K562 (cell line): ENCODE results near the gene AGPAT2. TPM values are rescaled to one million over a fixed set of nuclear protein-coding genes. Genes with fewer than 3 reads are reported as not detected.

Experiments used
- ARHGAP35 ChIP-seq: fragments of 450-650 bp; IDR thresholded peaks from 2 replicates; pipeline ENCODE4 v1.6.1; 2018; ENCODE audit not compliant: partially characterized antibody
- CCNT2 ChIP-seq: IDR thresholded peaks from 2 replicates; pipeline ENCODE4 v1.6.1; 2011; ENCODE audit warnings: borderline replicate concordance, low read depth, mild to moderate bottlenecking, moderate library complexity, mixed read lengths, low read length; ENCODE audit not compliant: insufficient read length; ENCODE audit errors: extremely low read depth
- DACH1 ChIP-seq: fragments of 450-650 bp; IDR thresholded peaks from 2 replicates; pipeline ENCODE4 v1.6.1; 2018; ENCODE audit not compliant: partially characterized antibody
- DMBX1 ChIP-seq: fragments of 250-450 bp; sonication (Bioruptor Pico); IDR thresholded peaks from 2 replicates; pipeline ENCODE4 v1.8.0; 2022; ENCODE audit warnings: inconsistent platforms, mild to moderate bottlenecking, moderate library complexity, borderline replicate concordance
- HBP1 ChIP-seq: fragments of 450-650 bp; formaldehyde crosslinking; IDR thresholded peaks from 2 replicates; pipeline ENCODE4 v1.4.0; 2022; ENCODE audit warnings: missing genetic modification characterization
- HNRNPL ChIP-seq: fragments of 200-400 bp; formaldehyde crosslinking; IDR thresholded peaks from 2 replicates; pipeline ENCODE4 v1.6.1; 2017; ENCODE audit warnings: low read depth, mild to moderate bottlenecking, low read length
- KAT8 ChIP-seq: fragments of 450-650 bp; IDR thresholded peaks from 2 replicates; pipeline ENCODE4 v1.6.1; 2016; ENCODE audit warnings: low read depth, mild to moderate bottlenecking
- KDM1A ChIP-seq, 2 experiments: fragments of 450-650 bp; IDR thresholded peaks; 2 replicates each; pipeline ENCODE4 v1.6.1; 2016; ENCODE audit warnings: mild to moderate bottlenecking in 2 of 2
- MEF2D ChIP-seq: conservative IDR thresholded peaks from 2 replicates; pipeline ENCODE4 v1.6.1; 2016; ENCODE audit warnings: low read depth, missing genetic modification characterization, missing compliant biosample characterization
- MTA2 ChIP-seq: fragments of 450-650 bp; IDR thresholded peaks from 2 replicates; pipeline ENCODE4 v1.6.1; 2016; ENCODE audit warnings: low read depth
- OTX1 ChIP-seq: fragments of 450-650 bp; formaldehyde crosslinking; IDR thresholded peaks from 2 replicates; pipeline ENCODE4 v1.4.0; 2022; ENCODE audit warnings: mild to moderate bottlenecking
- RBM34 ChIP-seq: fragments of 200-400 bp; formaldehyde crosslinking; IDR thresholded peaks from 2 replicates; pipeline ENCODE4 v1.6.1; 2018; ENCODE audit warnings: low read length, borderline replicate concordance; ENCODE audit not compliant: insufficient read depth
- SAP30 ChIP-seq: fragments of 200-600 bp; sonication (generic); IDR thresholded peaks from 2 replicates; pipeline ENCODE4 v1.6.1; 2012; ENCODE audit warnings: borderline replicate concordance, low read depth, mild to moderate bottlenecking, moderate library complexity, low read length, control low read depth, inconsistent platforms; ENCODE audit not compliant: insufficient read depth, poor library complexity, severe bottlenecking
- SNRNP70 ChIP-seq: fragments of 200-400 bp; formaldehyde crosslinking; optimal IDR thresholded peaks from 2 replicates; pipeline ENCODE3; 2017; ENCODE audit warnings: low read depth, low read length
- TSC22D4 ChIP-seq: fragments of 450-650 bp; IDR thresholded peaks from 2 replicates; pipeline ENCODE4 v1.6.1; 2016; ENCODE audit warnings: missing genetic modification characterization, missing biosample characterization, control low read depth
- ZNF143 ChIP-seq: sonication (generic); formaldehyde crosslinking; IDR thresholded peaks from 2 replicates; pipeline ENCODE4 v1.9.0; 2022; ENCODE audit warnings: mild to moderate bottlenecking, missing genetic modification reagents
- ZNF561 ChIP-seq: fragments of 450-650 bp; formaldehyde crosslinking; conservative IDR thresholded peaks from 2 replicates; pipeline ENCODE4 v1.4.0; 2020; ENCODE audit warnings: mild to moderate bottlenecking, moderate library complexity
- polyA plus RNA-seq, 8 experiments: library from polyadenylated mRNA; depleted of rRNA in 4 of 8; stranded (reverse) in 5 of 8; unstranded in 3 of 8; fragments of >200 nt; fragmentation: Nextera tagmentation in 2 of 8; fragmentation: Illumina TruSeq in 1 of 8; extraction: Ambion mirVana in 2 of 8; extraction: Trizol in 1 of 8; gene quantifications; 2 replicates each; pipeline versions ENCODE4 v1.2.1 to v1.2.3, GENCODE V29; 2011 to 2014; ENCODE audit warnings: inconsistent platforms in 1 of 8, missing spikeins in 1 of 8
- total RNA-seq, 7 experiments: library from RNA; depleted of rRNA in 6 of 7; stranded (reverse); fragments of >200 nt in 6 of 7; fragmentation: Illumina TruSeq in 2 of 7; extraction: Trizol in 2 of 7; gene quantifications; 2 replicates each; pipeline versions ENCODE4 v1.2.1 to v1.2.3, GENCODE V29; 2011 to 2021; ENCODE audit warnings: low replicate concordance in 1 of 7
- TF ChIP-seq, protein P1 (sequence below): fragments of 250-450 bp; sonication (Bioruptor Pico); IDR thresholded peaks from 2 replicates; pipeline ENCODE4 v1.8.0; 2022; ENCODE audit warnings: moderate library complexity, mild to moderate bottlenecking, inconsistent platforms
- TF ChIP-seq, protein P2 (sequence below), 2 experiments: fragments of 450-650 bp; IDR thresholded peaks; 2 replicates each; pipeline ENCODE4 v1.6.1; 2016
- TF ChIP-seq, protein P3 (sequence below): fragments of 250-450 bp; sonication (Bioruptor Pico); IDR thresholded peaks from 2 replicates; pipeline ENCODE4 v1.4.0; 2020

AGPAT2 gene
- total and polyA plus RNA-seq, 9 of the 15 experiments (the other 6 are each of a cell fraction or from before 2014, with no cell fraction given), result 0.13 to 54.5 (median 23.9) TPM

DNA sequence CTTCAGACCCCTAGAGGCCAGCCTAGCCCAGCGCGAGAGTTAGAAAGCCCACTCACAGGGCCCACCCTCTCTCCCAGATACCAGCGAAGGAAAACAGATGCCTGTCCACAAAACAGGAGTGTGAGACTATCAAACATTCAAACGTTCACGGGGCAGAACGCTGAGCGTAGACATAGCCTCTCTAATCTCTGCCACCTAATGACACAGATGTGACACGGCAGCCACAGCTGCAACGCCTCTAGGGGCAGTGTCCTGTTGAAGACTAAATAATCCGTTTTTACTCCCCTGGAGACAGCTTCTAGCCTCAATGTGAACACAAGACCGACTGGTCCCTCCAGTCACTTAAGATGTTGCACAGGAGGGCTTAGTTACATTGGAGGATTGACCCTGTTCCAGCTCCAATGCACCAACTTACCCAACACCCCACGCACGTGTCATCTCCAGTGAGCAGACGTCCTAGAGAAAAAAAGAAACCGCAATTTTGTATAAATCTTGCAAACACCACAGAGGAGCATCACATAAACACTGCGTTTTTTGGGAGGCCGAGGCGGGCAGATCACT, 39.5 kb upstream of the AGPAT2 start (continued):
- TF ChIP-seq, protein P1, sequence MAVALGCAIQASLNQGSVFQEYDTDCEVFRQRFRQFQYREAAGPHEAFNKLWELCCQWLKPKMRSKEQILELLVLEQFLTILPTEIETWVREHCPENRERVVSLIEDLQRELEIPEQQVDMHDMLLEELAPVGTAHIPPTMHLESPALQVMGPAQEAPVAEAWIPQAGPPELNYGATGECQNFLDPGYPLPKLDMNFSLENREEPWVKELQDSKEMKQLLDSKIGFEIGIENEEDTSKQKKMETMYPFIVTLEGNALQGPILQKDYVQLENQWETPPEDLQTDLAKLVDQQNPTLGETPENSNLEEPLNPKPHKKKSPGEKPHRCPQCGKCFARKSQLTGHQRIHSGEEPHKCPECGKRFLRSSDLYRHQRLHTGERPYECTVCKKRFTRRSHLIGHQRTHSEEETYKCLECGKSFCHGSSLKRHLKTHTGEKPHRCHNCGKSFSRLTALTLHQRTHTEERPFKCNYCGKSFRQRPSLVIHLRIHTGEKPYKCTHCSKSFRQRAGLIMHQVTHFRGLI, result no peak
- TF ChIP-seq, protein P2, sequence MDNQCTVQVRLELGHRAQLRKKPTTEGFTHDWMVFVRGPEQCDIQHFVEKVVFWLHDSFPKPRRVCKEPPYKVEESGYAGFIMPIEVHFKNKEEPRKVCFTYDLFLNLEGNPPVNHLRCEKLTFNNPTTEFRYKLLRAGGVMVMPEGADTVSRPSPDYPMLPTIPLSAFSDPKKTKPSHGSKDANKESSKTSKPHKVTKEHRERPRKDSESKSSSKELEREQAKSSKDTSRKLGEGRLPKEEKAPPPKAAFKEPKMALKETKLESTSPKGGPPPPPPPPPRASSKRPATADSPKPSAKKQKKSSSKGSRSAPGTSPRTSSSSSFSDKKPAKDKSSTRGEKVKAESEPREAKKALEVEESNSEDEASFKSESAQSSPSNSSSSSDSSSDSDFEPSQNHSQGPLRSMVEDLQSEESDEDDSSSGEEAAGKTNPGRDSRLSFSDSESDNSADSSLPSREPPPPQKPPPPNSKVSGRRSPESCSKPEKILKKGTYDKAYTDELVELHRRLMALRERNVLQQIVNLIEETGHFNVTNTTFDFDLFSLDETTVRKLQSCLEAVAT (IDR thresholded peaks at IDR 0.05), result no peak
- TF ChIP-seq ZNF143 (CRISPR knock-in tag), result no peak
- no peak for TF ChIP-seq HBP1 (CRISPR knock-in tag)
- no peak for TF ChIP-seq CCNT2
- no peak for TF ChIP-seq MTA2
- no peak for TF ChIP-seq MEF2D (tag)
- no peak for TF ChIP-seq KAT8
- TF ChIP-seq RBM34, result no peak
- TF ChIP-seq ARHGAP35, result no peak
- TF ChIP-seq DACH1, result no peak
- TF ChIP-seq SNRNP70, result peak; percentile 38
- TF ChIP-seq OTX1 (CRISPR knock-in tag), result 0 out of 2 replicates have a peak, but pooled peaks have one; percentile 4
- TF ChIP-seq, protein P3, sequence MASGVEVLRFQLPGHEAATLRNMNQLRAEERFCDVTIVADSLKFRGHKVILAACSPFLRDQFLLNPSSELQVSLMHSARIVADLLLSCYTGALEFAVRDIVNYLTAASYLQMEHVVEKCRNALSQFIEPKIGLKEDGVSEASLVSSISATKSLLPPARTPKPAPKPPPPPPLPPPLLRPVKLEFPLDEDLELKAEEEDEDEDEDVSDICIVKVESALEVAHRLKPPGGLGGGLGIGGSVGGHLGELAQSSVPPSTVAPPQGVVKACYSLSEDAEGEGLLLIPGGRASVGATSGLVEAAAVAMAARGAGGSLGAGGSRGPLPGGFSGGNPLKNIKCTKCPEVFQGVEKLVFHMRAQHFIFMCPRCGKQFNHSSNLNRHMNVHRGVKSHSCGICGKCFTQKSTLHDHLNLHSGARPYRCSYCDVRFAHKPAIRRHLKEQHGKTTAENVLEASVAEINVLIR (CRISPR knock-in tag), result no peak
- TF ChIP-seq KDM1A (IDR thresholded peaks at IDR 0.05), result no peak
- no peak for TF ChIP-seq HNRNPL
- TF ChIP-seq ZNF561 (CRISPR knock-in tag), result no peak
- no peak for TF ChIP-seq TSC22D4 (tag)
- no peak for TF ChIP-seq DMBX1 (CRISPR knock-in tag)
- TF ChIP-seq SAP30, result no peak
